ENCODE data around the gene CHODL.

The CHODL gene

DNA sequence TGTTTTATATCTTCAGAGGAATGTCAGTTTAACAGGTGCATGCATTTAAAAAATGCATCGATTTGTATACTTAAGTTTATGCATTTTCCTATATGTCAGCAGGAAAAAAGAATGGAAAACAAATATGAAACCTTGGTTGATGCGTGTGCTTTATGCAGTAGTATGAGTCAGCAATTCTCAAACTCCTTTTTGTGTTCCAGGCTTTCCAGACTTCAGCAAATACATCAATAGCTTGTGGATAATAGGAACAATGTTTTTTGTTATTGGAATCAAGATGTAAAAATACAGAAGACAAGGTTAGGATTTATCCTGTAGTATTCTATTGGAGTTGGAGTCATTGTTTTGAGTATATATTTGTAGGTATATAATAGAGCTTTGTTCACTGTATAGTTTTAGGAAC, 45.2 kb downstream of the CHODL start:
- H3K36me3 ChIP-seq (ENCODE audit: insufficient read depth, low read length): no peaks in the 10 kb centered on the region

DNA sequence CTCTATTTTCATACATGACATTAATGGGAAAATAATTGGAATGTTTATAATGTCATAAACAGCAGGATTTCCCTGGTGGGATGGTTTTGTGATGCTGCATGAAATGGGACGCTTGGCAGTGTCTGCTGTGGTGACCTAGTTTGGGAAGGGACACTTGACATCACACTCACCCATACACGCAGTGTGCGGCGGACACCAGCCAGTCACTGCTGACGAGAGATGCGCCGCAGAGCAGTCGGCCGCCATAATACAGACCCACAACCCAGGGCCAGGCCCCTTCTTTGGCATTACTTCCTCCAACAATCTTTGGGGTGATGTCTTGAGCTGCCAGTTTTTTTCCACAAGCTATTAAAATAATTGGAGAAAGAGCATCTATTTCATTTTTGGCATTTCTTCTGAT, 49.5 kb downstream of the CHODL start:
- Histone ChIP-seq H3K9me3 (ENCODE audit: low read length) (no peaks in the 10 kb centered on the region), H3K27me3 (ENCODE audit: control insufficient read depth in 1 of 2, insufficient read depth in 2 of 2, low read length in 2 of 2) (no peaks in the 10 kb centered on the region), H3K27ac (ENCODE audit: low read depth, low read length) (no peak overlapping the region), H3K36me3 (ENCODE audit: insufficient read depth, low read length) (no peaks in the 10 kb centered on the region), H3K4me3 (ENCODE audit: low read depth in 1 of 2, low read length in 2 of 2) (no peak overlapping the region), H3K9ac (ENCODE audit: low read length) (no peak overlapping the region), H3K4me1 (ENCODE audit: insufficient read depth, low read length) (peaks cover 6% of the 10 kb centered on the region)

More for the DNA sequence above, 45.2 kb downstream of the CHODL start:
- Histone ChIP-seq H3K4me1 (ENCODE audit: insufficient read depth, low read length) (peaks cover 6% of the 10 kb centered on the region), H3K9me3 (ENCODE audit: low read length) (no peaks in the 10 kb centered on the region), H3K9ac (ENCODE audit: low read length) (no peak overlapping the region), H3K4me3 (ENCODE audit: low read depth in 1 of 2, low read length in 2 of 2) (no peak overlapping the region), H3K27me3 (ENCODE audit: control insufficient read depth in 1 of 2, insufficient read depth in 2 of 2, low read length in 2 of 2) (no peaks in the 10 kb centered on the region), H3K27ac (ENCODE audit: low read depth, low read length) (no peak overlapping the region)

DNA sequence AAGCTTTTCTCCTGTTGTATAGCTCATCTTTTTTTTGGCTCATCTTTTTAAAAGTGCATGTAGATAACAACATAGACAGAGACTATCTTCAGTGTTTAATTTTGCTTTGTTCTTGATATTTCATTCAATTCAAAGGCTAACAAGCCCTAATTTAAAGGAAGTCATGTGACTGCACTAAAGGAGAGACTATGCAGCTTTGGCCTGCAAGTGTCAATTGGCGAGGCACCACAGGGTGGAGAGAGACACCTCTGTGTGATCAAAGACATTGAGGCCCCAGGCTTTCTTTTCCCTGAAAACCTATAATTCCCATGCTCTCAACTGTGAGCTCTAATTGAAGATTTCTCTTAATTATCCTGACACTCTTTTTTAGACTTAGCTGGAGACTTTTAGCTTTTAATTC, 53.6 kb downstream of the CHODL start:
- Histone ChIP-seq H3K9ac (ENCODE audit: low read length) (no peak overlapping the region), H3K27ac (ENCODE audit: low read depth, low read length) (no peak overlapping the region), H3K4me1 (ENCODE audit: insufficient read depth, low read length) (no peaks in the 10 kb centered on the region), H3K9me3 (ENCODE audit: low read length) (no peaks in the 10 kb centered on the region), H3K36me3 (ENCODE audit: insufficient read depth, low read length) (no peaks in the 10 kb centered on the region), H3K4me3 (ENCODE audit: low read depth in 1 of 2, low read length in 2 of 2) (no peak overlapping the region), H3K27me3 (ENCODE audit: control insufficient read depth in 1 of 2, insufficient read depth in 2 of 2, low read length in 2 of 2) (no peaks in the 10 kb centered on the region)

Measured in muscle layer of colon (tissue), 2 donors.